Measurements from ENCODE around the gene NAALADL2. TPM values are rescaled to one million over a fixed set of nuclear protein-coding genes. Genes with fewer than 3 reads are reported as not detected.

NAALADL2 gene
- total RNA-seq, 2 experiments from 2014 or later, result not detected

GRCh38 chr3:175728566-175728965 lies 869.4 kb downstream of the NAALADL2 start:
- H3K36me3 Mint-ChIP-seq (ENCODE audit: low read depth), result no peaks in the 10 kb centered on the region
- CTCF ChIA-PET, result no interaction called here
- H3K27ac Mint-ChIP-seq, result no peak overlapping the region
- H3K27me3 Mint-ChIP-seq (ENCODE audit: low read depth), result no peaks in the 10 kb centered on the region
- no peaks in the 10 kb centered on the region for H3K4me1 Mint-ChIP-seq (ENCODE audit: low read depth)
- no peak overlapping the region for H3K4me3 Mint-ChIP-seq
- peaks cover 4% of the 10 kb centered on the region for H3K9me3 Mint-ChIP-seq
- DNase-seq, result no peak
- intact Hi-C loops (cut with micrococcal nuclease), result no loop called here

- Mint-ChIP-seq H3K4me3 (no peak overlapping the region), H3K4me1 (ENCODE audit: low read depth) (no peaks in the 10 kb centered on the region), H3K27me3 (ENCODE audit: low read depth) (no peaks in the 10 kb centered on the region)
These were observed 870.3 kb downstream of the NAALADL2 start for GRCh38 chr3:175729466-175729865.

GRCh38 chr3:175731543-175731942 lies 872.4 kb downstream of the NAALADL2 start:
- peaks cover 10% of the 10 kb centered on the region for H3K9me3 Mint-ChIP-seq
- H3K4me1 Mint-ChIP-seq (ENCODE audit: low read depth), result no peaks in the 10 kb centered on the region
- H3K36me3 Mint-ChIP-seq (ENCODE audit: low read depth), result no peaks in the 10 kb centered on the region
- no peak overlapping the region for H3K27ac Mint-ChIP-seq
- H3K4me3 Mint-ChIP-seq, result no peak overlapping the region
- no peak for DNase-seq
- intact Hi-C loops (cut with micrococcal nuclease), result no loop called here
- CTCF ChIA-PET, result no interaction called here
- H3K27me3 Mint-ChIP-seq (ENCODE audit: low read depth), result no peaks in the 10 kb centered on the region

More at GRCh38 chr3:175729466-175729865, 870.3 kb downstream of the NAALADL2 start:
- Mint-ChIP-seq H3K27ac (no peak overlapping the region), H3K9me3 (peaks cover 4% of the 10 kb centered on the region), H3K36me3 (ENCODE audit: low read depth) (no peaks in the 10 kb centered on the region)
- CTCF ChIA-PET, result no interaction called here
- no peak for DNase-seq
- intact Hi-C loops (cut with micrococcal nuclease), result no loop called here

- Mint-ChIP-seq H3K27me3 (ENCODE audit: low read depth) (no peaks in the 10 kb centered on the region), H3K36me3 (ENCODE audit: low read depth) (no peaks in the 10 kb centered on the region)
These were observed 872.9 kb downstream of the NAALADL2 start for GRCh38 chr3:175732017-175732416.

GRCh38 chr3:175735866-175736265 lies 876.7 kb downstream of the NAALADL2 start:
- no peaks in the 10 kb centered on the region for H3K4me1 Mint-ChIP-seq (ENCODE audit: low read depth)
- CTCF ChIA-PET, result no interaction called here
- H3K4me3 Mint-ChIP-seq, result no peak overlapping the region
- H3K27ac Mint-ChIP-seq, result no peak overlapping the region
- no peaks in the 10 kb centered on the region for H3K36me3 Mint-ChIP-seq (ENCODE audit: low read depth)
- intact Hi-C loops (cut with micrococcal nuclease), result no loop called here
- no peaks in the 10 kb centered on the region for H3K27me3 Mint-ChIP-seq (ENCODE audit: low read depth)
- no peak for DNase-seq
- H3K9me3 Mint-ChIP-seq, result peaks cover 14% of the 10 kb centered on the region

More at GRCh38 chr3:175732017-175732416, 872.9 kb downstream of the NAALADL2 start:
- Mint-ChIP-seq H3K27ac (no peak overlapping the region), H3K9me3 (peaks cover 10% of the 10 kb centered on the region), H3K4me3 (no peak overlapping the region), H3K4me1 (ENCODE audit: low read depth) (no peaks in the 10 kb centered on the region)
- CTCF ChIA-PET, result no interaction called here
- intact Hi-C loops (cut with micrococcal nuclease), result no loop called here
- DNase-seq, result no peak

- H3K4me3 Mint-ChIP-seq, result no peak overlapping the region
- CTCF ChIA-PET, result interaction anchor here (0.6 kb wide), 1 partner anchor 34 kb away, joined by 3 read pairs; no protein-coding TSS in a partner anchor
- peaks cover 13% of the 10 kb centered on the region for H3K9me3 Mint-ChIP-seq
- H3K4me1 Mint-ChIP-seq (ENCODE audit: low read depth), result no peaks in the 10 kb centered on the region
- intact Hi-C loops (cut with micrococcal nuclease), result no loop called here
- H3K36me3 Mint-ChIP-seq (ENCODE audit: low read depth), result no peaks in the 10 kb centered on the region
- no peak overlapping the region for H3K27ac Mint-ChIP-seq
- no peak for DNase-seq
- no peaks in the 10 kb centered on the region for H3K27me3 Mint-ChIP-seq (ENCODE audit: low read depth)
These were observed 878.8 kb downstream of the NAALADL2 start for GRCh38 chr3:175737646-175738572.

- peaks cover 7% of the 10 kb centered on the region for H3K9me3 Mint-ChIP-seq
- H3K4me1 Mint-ChIP-seq (ENCODE audit: low read depth), result no peaks in the 10 kb centered on the region
- H3K36me3 Mint-ChIP-seq (ENCODE audit: low read depth), result no peaks in the 10 kb centered on the region
- H3K27me3 Mint-ChIP-seq (ENCODE audit: low read depth), result no peaks in the 10 kb centered on the region
- H3K27ac Mint-ChIP-seq, result no peak overlapping the region
- H3K4me3 Mint-ChIP-seq, result no peak overlapping the region
- no peak for DNase-seq
- CTCF ChIA-PET, result no interaction called here
- intact Hi-C loops (cut with micrococcal nuclease), result no loop called here
These were observed 882.8 kb downstream of the NAALADL2 start for GRCh38 chr3:175741951-175742350.

GRCh38 chr3:175743733-175744400 lies 884.7 kb downstream of the NAALADL2 start:
- H3K27me3 Mint-ChIP-seq (ENCODE audit: low read depth), result no peaks in the 10 kb centered on the region
- H3K4me3 Mint-ChIP-seq, result no peak overlapping the region
- intact Hi-C loops (cut with micrococcal nuclease), result no loop called here
- peaks cover 7% of the 10 kb centered on the region for H3K9me3 Mint-ChIP-seq
- H3K27ac Mint-ChIP-seq, result no peak overlapping the region
- H3K4me1 Mint-ChIP-seq (ENCODE audit: low read depth), result no peaks in the 10 kb centered on the region
- CTCF ChIA-PET, result no interaction called here
- no peaks in the 10 kb centered on the region for H3K36me3 Mint-ChIP-seq (ENCODE audit: low read depth)
- DNase-seq, result no peak

GRCh38 chr3:175746308-175746707 lies 887.2 kb downstream of the NAALADL2 start:
- intact Hi-C loops (cut with micrococcal nuclease), result no loop called here
- H3K4me3 Mint-ChIP-seq, result no peak overlapping the region
- no peak overlapping the region for H3K27ac Mint-ChIP-seq
- no peaks in the 10 kb centered on the region for H3K36me3 Mint-ChIP-seq (ENCODE audit: low read depth)
- CTCF ChIA-PET, result no interaction called here
- no peaks in the 10 kb centered on the region for H3K27me3 Mint-ChIP-seq (ENCODE audit: low read depth)
- no peak for DNase-seq
- no peaks in the 10 kb centered on the region for H3K4me1 Mint-ChIP-seq (ENCODE audit: low read depth)
- H3K9me3 Mint-ChIP-seq, result peaks cover 4% of the 10 kb centered on the region

GRCh38 chr3:175748087-175748730 lies 889.1 kb downstream of the NAALADL2 start:
- intact Hi-C loops (cut with micrococcal nuclease), result no loop called here

GRCh38 chr3:175749981-175750380 lies 890.8 kb downstream of the NAALADL2 start:
- H3K4me1 Mint-ChIP-seq (ENCODE audit: low read depth), result no peaks in the 10 kb centered on the region
- H3K4me3 Mint-ChIP-seq, result no peak overlapping the region
- no peak for DNase-seq
- no peaks in the 10 kb centered on the region for H3K27me3 Mint-ChIP-seq (ENCODE audit: low read depth)
- no peak overlapping the region for H3K27ac Mint-ChIP-seq
- H3K9me3 Mint-ChIP-seq, result no peaks in the 10 kb centered on the region
- H3K36me3 Mint-ChIP-seq (ENCODE audit: low read depth), result no peaks in the 10 kb centered on the region
- CTCF ChIA-PET, result no interaction called here
- intact Hi-C loops (cut with micrococcal nuclease), result no loop called here

More at GRCh38 chr3:175748087-175748730, 889.1 kb downstream of the NAALADL2 start:
- Mint-ChIP-seq H3K27ac (no peak overlapping the region), H3K9me3 (peaks cover 2% of the 10 kb centered on the region), H3K4me1 (ENCODE audit: low read depth) (no peaks in the 10 kb centered on the region), H3K36me3 (ENCODE audit: low read depth) (no peaks in the 10 kb centered on the region), H3K27me3 (ENCODE audit: low read depth) (no peaks in the 10 kb centered on the region), H3K4me3 (no peak overlapping the region)
- CTCF ChIA-PET, result no interaction called here
- no peak for DNase-seq

GRCh38 chr3:175751089-175751488 lies 892.0 kb downstream of the NAALADL2 start:
- H3K4me3 Mint-ChIP-seq, result no peak overlapping the region

More at GRCh38 chr3:175751089-175751488, 892.0 kb downstream of the NAALADL2 start:
- Mint-ChIP-seq H3K9me3 (no peaks in the 10 kb centered on the region), H3K4me1 (ENCODE audit: low read depth) (no peaks in the 10 kb centered on the region), H3K27ac (no peak overlapping the region), H3K27me3 (ENCODE audit: low read depth) (no peaks in the 10 kb centered on the region), H3K36me3 (ENCODE audit: low read depth) (no peaks in the 10 kb centered on the region)
- intact Hi-C loops (cut with micrococcal nuclease), result no loop called here
- CTCF ChIA-PET, result no interaction called here
- no peak for DNase-seq

All from activated naive CD4-positive, alpha-beta T cell treated with anti-CD3 and anti-CD28 coated beads for 36 hours (primary cell).